NCI-H1048 (cell line): ENCODE results near the gene NKD1.

Experiments
- DNase-seq: peaks from one replicate; lab custom pipeline; 2025; lab: John Stamatoyannopoulos, UW

The NKD1 gene

GRCh38 chr16:50646345-50646744 lies 98.1 kb downstream of the NKD1 start:
- no peak for DNase-seq

GRCh38 chr16:50651835-50652438 lies 103.7 kb downstream of the NKD1 start:
- DNase-seq, result no peak

- DNase-seq, result no peak
Measured at GRCh38 chr16:50652836-50653425, 104.7 kb downstream of the NKD1 start.

DNA sequence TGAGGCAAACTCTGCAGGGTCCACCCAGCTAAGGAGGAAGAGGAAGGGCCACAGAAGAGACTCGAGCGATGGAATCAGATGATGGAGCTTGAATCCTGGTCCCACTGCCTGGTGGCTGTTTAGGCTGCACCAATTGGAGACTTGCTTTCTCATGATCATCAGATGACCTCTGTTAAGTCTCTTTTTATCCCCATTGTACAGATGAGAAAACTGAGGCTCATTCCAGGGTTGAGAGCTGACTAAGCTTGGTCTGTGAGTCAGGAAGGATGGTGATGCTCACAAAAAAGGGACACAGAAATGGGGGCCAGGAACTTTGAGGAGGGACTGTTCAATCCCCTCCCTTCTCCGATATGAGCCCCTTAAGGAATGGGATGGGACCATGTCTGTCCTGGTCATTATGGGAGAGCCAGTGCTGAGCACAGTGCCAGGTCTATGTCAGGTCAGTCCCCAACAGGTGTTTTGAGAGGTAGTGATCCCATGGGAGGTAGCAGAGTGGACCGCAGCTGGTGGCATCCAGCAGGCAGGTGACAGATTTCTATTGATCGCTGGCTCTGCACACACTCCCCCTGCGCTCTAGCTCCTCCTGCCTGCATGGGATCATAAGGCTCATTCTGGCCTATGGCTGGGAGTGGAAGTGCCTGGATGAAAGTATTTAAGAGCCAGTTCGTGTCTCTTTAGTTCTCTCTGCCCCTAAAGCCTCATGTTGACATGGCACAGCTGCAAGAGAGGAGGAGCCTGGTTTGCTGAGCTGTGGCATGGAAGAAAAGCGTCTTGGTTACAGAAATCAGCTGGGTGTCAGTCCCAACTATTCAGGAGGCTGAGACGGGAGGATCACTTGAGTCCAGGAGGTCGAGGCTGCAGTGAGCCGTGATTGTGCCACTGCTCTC lies 105.7 kb downstream of the NKD1 start:
- DNase-seq, result no peak

GRCh38 chr16:50655558-50656055 lies 107.4 kb downstream of the NKD1 start:
- no peak for DNase-seq

DNA sequence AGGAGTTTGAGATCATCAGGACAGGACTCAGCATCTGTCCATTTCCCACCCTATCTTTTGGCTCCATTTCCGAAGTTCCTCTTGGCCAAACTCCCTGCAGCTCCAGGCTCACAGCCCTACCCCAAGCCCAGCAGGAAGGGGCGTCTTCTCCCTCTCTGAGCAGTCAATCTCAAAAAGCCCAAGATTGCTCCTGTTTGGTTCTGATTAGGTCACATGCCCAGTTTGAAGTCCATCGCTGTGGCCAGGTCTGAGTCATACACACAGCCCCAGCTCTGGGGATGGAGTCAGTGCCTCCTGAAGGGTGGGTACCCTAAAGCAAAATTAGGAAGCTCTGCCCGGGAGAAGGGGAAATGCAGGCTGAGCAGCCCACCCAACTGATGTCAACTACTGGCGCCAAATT lies 109.0 kb downstream of the NKD1 start:
- no peak for DNase-seq

DNA sequence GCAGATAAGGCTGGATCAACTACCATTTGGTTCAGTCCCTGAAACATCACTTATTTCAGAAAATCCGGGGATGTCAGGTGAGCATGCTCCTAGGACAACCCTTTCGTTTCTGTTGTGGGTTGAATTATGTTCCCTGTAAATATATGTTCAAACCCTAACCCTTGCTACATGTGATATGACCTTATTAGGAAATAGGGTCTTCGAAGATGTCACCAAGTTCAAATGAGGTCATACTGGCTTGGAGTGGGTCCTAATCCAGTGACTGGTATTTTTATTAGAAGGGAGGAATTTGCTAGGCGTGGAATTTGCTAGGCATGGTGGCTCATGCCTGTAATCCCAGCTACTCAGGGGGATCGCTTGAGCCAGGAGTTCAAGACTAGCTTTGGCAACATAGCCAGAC lies 111.6 kb downstream of the NKD1 start:
- no peak for DNase-seq

- DNase-seq, result no peak
Measured at GRCh38 chr16:50662306-50662940, 114.2 kb downstream of the NKD1 start.

GRCh38 chr16:50664270-50664669 lies 116.1 kb downstream of the NKD1 start:
- no peak for DNase-seq

DNA sequence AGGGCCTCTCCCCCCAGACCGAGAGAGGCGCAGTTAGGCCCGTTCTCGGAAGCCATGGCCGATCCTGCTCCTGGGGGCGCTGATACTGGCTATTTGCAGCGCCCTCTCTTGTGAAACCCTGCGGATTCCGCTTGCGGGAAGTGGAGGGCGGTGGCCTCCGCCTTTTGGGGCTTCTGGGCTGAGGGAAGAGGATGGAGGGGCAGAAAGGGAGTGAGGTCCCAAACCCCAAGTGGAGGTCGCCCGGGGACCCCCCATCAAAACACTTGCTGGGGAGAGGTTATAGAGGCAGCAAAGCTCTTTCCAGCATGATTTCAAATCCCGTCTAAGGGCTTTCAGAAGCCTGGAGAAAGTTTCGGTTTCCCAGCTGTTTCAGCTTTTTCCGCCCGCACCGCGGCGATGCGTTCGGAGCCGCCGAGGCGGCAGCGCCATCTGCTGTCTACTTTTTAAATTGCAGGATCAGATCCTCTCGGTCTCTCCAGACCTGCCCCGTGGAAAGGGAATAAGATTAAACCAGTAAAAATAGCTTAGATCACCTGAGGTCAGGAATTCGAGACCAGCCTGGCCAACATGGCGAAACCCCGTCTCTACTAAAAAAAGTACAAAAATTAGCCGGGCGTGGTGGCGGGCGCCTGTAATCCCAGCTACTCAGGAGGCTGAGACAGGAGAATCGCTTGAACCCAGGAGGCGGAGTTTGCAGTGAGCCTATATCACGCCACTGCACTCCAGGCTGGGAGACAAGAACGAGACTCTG lies 117.1 kb downstream of the NKD1 start:
- peak; percentile 0 for DNase-seq

GRCh38 chr16:50666658-50667496 lies 118.7 kb downstream of the NKD1 start:
- DNase-seq, result no peak

- no peak for DNase-seq
Measured at GRCh38 chr16:50667497-50668367, 119.5 kb downstream of the NKD1 start.

GRCh38 chr16:50668368-50669008 lies 120.3 kb downstream of the NKD1 start:
- DNase-seq, result no peak

GRCh38 chr16:50669741-50670140 lies 121.5 kb downstream of the NKD1 start:
- no peak for DNase-seq

DNA sequence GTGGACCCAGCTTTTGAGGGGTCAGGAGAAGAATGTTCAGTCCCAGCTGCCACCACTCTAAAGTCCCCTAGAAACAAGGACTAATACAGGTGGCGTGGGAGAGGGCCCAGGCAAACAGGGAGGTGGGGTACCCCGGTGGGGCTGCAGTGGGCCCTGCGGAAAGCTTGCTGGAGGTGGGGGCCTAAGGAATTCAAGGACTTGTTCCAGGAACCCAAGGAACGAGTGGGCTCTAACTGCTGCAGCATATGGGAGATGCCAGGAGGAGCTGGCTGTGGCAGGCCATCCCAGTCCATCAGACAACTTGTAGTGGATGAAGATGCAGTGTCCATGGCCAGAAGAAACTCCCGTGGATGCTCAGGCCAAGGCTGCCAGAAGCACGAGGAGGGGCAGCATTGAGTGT lies 122.3 kb downstream of the NKD1 start:
- no peak for DNase-seq

DNA sequence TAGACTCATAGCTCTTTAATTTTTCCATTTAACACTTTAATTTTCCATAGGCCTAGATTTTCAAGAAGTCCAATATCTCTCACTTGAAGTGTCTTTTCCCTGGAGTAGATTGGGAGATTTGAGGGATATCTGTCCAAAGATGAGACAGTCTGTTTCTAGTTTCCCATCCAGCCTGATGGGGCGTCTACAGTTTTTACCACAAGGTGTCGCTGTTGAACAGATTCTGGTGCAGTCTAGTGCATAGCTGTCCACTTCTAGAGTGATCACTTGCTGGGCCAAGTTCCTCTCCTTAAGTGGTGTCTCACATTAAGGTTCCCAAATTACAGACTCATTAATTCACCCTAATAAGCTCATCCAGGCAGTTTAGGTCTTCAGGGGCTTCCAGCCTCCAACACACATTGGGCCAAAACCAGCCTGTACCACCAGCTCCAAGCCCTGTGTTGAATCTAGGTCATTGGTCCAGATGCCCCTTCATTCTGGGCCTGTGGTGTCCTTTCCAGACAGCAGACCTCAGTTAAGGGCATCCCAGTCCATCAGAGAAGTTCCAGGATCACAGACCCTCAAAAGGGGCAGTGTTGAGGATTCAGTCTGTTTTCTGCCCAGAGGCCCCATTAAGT lies 123.6 kb downstream of the NKD1 start:
- DNase-seq, result no peak

- DNase-seq, result no peak
Measured at GRCh38 chr16:50673496-50674275, 125.5 kb downstream of the NKD1 start.

- DNase-seq, result no peak
Measured at GRCh38 chr16:50674831-50675230, 126.6 kb downstream of the NKD1 start.
